NB4 (cell line): ENCODE measurements around the gene PUM1.
A peak's percentile ranks its signal among the peaks of the same experiment; 100 is the strongest.

Experiments used
- DNase-seq: peaks from one replicate; pipeline ENCODE4 v3.0.0; 2010; ENCODE audit warnings: low read depth
- H3K4me3 ChIP-seq: one replicate; pipeline ENCODE4 v1.5.1; 2011; ENCODE audit warnings: mild to moderate bottlenecking, low read depth, low read length, moderate library complexity
- MYC ChIP-seq: IDR thresholded peaks from 2 replicates; pipeline ENCODE4 v1.6.1; 2011; ENCODE audit warnings: low read depth, low read length
- POLR2A ChIP-seq: IDR thresholded peaks from 2 replicates; pipeline ENCODE4 v1.6.1; 2011; ENCODE audit warnings: mild to moderate bottlenecking; ENCODE audit not compliant: insufficient read length; ENCODE audit errors: extremely low read depth
- TF ChIP-seq, protein P1 (sequence below): IDR thresholded peaks from 2 replicates; pipeline ENCODE4 v1.6.1; 2011; ENCODE audit warnings: low read depth, low read length
- TF ChIP-seq, protein P2 (sequence below): IDR thresholded peaks from one replicate; pipeline ENCODE4 v1.5.1; 2012; ENCODE audit warnings: low read depth, low read length

The PUM1 gene

DNA sequence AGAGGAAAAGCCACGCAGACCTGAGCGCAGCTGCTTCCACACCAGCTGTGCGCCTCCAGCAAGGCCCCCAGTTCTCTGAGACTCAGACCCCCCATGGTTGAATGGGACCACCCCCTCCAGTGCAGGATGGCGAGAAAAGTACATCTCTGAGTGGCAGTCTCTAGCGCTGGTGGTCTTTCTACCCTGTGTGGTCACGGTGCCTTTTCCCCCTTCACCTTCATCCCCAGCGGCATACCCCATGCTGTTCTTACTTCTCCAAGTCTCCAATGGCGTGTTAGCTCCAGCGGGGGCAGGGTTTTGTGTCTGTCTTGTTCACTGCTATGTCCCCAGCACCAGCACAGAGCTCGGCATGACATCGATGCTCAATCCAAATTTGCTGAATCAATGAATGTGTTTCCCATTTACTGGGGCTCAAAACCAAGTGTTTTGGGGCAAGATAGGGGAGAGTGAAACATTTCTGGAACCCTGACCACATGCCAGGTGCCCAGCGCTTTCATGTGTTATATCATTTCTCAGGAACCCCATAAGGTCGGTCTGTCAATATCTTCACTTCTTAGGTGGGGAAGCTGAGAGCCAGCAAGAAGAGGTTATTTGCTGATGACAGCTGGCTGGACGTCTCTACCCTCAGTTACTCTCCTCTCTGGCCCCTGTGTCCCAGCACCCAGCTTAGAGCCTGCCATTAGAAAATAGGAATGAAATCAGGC is 156.0 kb downstream of the PUM1 start:
- DNase-seq = peak; percentile 52
- no peak overlapping the region for H3K4me3 ChIP-seq
- TF ChIP-seq POLR2A = no peak
- TF ChIP-seq, protein P1, sequence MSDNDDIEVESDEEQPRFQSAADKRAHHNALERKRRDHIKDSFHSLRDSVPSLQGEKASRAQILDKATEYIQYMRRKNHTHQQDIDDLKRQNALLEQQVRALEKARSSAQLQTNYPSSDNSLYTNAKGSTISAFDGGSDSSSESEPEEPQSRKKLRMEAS = no peak
- TF ChIP-seq MYC = no peak
- TF ChIP-seq, protein P2, sequence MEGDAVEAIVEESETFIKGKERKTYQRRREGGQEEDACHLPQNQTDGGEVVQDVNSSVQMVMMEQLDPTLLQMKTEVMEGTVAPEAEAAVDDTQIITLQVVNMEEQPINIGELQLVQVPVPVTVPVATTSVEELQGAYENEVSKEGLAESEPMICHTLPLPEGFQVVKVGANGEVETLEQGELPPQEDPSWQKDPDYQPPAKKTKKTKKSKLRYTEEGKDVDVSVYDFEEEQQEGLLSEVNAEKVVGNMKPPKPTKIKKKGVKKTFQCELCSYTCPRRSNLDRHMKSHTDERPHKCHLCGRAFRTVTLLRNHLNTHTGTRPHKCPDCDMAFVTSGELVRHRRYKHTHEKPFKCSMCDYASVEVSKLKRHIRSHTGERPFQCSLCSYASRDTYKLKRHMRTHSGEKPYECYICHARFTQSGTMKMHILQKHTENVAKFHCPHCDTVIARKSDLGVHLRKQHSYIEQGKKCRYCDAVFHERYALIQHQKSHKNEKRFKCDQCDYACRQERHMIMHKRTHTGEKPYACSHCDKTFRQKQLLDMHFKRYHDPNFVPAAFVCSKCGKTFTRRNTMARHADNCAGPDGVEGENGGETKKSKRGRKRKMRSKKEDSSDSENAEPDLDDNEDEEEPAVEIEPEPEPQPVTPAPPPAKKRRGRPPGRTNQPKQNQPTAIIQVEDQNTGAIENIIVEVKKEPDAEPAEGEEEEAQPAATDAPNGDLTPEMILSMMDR = no peak

DNA sequence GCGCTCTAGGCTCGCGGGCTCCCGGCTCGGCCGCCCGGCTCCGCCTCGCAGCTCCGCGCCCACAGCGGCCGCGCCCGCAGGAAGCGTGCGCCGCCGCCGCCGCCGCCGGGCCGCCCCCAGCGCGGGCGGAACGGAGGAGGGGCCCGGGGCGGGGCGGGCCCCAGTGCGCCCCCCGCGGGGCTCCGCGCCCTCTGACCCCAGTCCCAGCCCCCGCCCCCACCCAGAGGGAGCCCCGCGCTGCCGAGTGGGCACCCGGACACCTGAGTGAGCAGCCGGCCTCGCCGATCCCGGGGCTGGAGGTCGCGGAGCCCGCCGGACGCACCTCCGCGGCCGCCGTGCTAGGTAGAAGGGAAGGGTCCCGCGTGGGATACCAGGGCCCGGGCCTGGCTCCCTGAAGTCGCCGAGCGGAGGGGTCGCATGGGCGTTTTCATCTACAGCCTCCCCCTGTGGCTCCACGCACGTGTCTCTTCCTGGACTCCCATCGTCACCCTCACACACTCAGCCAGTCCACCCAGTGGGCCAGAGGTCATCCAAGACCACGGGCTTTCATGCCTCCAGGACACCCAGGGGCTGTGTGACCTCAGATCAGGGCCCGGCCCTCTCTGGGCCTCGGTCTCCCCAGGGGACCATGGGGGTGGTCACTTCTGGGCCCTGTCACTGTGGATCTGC is 156.7 kb downstream of the PUM1 start, which contains the start of gene SDC3:
TSS of gene SDC3 (minus strand) at position 63 of the 669 bp plus-strand sequence. CDS start 172 bp downstream, outside the sequence.
- TF ChIP-seq, protein P1 = no peak
- DNase-seq = no peak
- H3K4me3 ChIP-seq = no peak within 1 kb of the TSS

DNA sequence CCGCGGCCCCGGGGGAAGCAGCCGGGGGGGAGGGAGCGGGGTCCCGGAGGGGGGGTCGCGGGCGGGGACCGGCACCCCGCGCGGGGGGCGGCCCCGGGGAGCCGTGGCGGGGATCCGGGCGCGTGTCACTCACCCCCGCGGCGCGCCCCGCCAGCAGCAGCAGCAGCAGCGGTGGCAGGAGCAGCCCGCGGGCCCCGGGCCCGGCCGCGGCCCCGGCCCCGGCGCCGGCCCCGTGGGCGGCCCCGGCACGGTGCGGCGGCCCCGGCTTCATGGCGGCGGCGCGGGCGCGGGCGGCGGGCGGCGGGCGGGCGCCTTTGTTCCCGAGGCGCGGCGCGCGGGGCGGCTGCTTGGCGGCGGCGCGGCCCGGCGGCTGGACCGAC is 157.2 kb downstream of the PUM1 start:
- DNase-seq = no peak
- H3K4me3 ChIP-seq = no peak overlapping the region
- TF ChIP-seq, protein P2 = no peak
- TF ChIP-seq, protein P1 = no peak
- no peak for TF ChIP-seq POLR2A
- no peak for TF ChIP-seq MYC

DNA sequence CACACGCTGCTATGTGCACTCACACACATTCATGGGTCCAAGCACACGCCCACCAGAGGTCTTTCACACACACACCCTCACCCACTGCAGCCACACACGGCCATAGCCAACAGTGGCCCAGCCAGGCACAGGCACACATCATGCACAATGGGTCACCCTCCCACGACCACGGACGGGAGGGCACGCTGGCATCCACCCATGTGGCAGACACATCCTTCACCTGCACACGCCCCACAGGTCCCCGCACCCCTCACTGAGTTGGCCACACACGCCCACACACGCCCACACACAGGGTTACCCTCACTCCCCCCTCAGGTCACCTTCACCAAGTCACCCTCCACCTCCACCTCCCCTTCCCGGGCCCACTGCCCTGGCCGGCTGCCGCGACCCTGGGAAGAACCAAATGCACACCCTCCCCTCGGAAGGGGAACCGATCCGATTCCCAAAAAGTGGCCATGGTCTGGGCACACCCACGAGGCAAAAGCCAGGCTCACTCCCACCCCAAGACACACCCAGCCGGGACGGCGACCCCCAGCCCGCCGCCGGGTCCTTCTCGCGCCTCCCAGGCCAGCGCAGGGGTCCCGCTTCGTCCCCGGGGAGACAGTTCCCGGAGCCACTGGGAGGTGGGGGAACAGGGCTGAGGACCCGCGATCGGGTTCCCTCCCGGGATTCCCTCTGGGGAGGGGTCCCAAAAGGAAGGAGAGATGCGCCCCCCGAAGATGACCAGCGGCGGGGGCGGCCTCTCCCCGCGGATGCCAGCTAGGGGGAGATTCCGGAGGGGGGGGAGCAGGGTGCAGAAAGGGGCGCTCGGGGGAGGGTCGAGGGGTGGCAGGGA is 157.8 kb downstream of the PUM1 start:
- no peak overlapping the region for H3K4me3 ChIP-seq
- DNase-seq = no peak
- TF ChIP-seq, protein P2 = no peak
- TF ChIP-seq, protein P1 = no peak
- TF ChIP-seq MYC = no peak
- no peak for TF ChIP-seq POLR2A

DNA sequence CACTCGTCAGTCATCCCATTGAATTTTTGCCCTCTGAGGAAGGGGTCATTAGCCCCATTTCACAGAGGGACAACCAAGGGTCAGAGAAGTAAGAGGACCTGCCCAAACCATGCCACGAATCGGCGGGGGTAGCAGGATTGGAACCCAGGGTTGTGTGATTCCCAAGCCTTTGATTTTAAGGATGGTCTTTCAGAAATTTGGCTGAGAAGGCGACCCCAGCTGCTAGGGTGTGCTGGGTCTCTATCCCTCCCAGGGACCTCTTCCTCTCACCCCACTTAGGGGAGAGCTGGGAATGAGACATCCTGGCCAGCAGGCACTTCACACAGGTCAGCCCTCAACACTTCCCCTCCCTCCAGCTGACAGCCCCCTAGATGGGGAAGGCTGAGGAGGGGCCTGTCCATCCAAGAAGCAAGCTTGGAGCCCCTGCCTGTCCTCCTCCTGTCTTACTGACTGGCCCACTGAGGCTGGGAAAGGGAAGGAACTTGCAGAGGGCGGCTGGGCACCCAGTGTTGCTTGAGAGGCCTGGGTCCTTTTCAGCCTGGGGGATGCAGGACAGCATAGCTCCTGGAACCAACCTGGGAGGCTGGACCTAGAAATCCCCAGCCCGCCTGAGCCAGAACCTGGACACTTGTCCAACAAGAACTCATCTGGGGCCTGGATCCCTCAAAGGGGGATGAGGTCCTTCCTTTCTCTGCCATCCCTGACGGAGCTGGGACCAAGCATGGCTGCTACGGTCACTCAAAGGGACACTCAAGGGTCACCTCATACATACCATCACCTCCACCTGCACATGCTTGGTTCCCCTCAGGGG is 158.7 kb downstream of the PUM1 start:
- DNase-seq = no peak
- no peak overlapping the region for H3K4me3 ChIP-seq
- TF ChIP-seq, protein P2 = no peak
- TF ChIP-seq MYC = no peak
- TF ChIP-seq, protein P1 = no peak
- TF ChIP-seq POLR2A = no peak
